Sigmoid colon (tissue), 4 donors: ENCODE measurements around the gene KIR2DL3.

ENCODE experiments used
- EP300 ChIP-seq, 4 donors: sonication (generic); formaldehyde crosslinking; IDR thresholded peaks; one replicate each; pipeline ENCODE4 v1.6.1; 2017; ENCODE audit warnings: antibody characterized with exemption in 4 of 4
- POLR2A ChIP-seq, 2 donors: fragments of 450-650 bp; IDR thresholded peaks; one replicate each; pipeline ENCODE4 v1.6.1; 2016; ENCODE audit warnings: antibody characterized with exemption in 2 of 2, mild to moderate bottlenecking in 2 of 2, moderate library complexity in 2 of 2
- POLR2AphosphoS5 ChIP-seq, 4 donors: sonication (generic); formaldehyde crosslinking; IDR thresholded peaks; one replicate each; pipeline ENCODE4 v1.6.1; 2017; ENCODE audit warnings: antibody characterized with exemption in 4 of 4
- TF ChIP-seq, protein P1 (sequence below), 4 experiments: fragments of 450-650 bp in 3 of 4; fragments of 200-600 bp in 1 of 4; IDR thresholded peaks; one replicate each; pipeline ENCODE4 v1.5.1; 2016 to 2019; ENCODE audit warnings: antibody characterized with exemption in 4 of 4, mild to moderate bottlenecking in 3 of 4, moderate library complexity in 2 of 4

DNA sequence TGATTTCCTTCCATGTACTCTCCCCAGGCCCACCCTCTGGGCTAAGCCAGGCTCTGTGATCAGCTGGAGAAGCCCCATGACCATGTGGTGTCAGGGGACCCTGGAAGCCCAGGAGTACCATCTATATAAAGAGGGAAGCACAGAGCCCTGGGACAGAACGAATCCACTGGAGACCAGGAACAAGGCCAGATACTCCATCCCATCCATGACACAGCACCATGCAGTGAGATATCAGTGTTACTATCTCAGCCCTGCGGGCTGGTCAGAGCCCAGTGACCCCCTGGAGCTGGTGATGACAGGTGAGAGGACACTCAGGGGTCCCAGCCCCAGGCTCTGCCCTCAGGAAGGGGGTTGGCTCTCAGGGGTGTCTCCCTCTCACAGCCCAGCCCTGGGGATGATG is 41.5 kb upstream of the KIR2DL3 start:
- TF ChIP-seq, protein P1, sequence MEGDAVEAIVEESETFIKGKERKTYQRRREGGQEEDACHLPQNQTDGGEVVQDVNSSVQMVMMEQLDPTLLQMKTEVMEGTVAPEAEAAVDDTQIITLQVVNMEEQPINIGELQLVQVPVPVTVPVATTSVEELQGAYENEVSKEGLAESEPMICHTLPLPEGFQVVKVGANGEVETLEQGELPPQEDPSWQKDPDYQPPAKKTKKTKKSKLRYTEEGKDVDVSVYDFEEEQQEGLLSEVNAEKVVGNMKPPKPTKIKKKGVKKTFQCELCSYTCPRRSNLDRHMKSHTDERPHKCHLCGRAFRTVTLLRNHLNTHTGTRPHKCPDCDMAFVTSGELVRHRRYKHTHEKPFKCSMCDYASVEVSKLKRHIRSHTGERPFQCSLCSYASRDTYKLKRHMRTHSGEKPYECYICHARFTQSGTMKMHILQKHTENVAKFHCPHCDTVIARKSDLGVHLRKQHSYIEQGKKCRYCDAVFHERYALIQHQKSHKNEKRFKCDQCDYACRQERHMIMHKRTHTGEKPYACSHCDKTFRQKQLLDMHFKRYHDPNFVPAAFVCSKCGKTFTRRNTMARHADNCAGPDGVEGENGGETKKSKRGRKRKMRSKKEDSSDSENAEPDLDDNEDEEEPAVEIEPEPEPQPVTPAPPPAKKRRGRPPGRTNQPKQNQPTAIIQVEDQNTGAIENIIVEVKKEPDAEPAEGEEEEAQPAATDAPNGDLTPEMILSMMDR (IDR thresholded peaks at IDR 0.05), result no peak
- TF ChIP-seq POLR2A (IDR thresholded peaks at IDR 0.05) (no peak), POLR2AphosphoS5 (IDR thresholded peaks at IDR 0.05) (no peak), EP300 (IDR thresholded peaks at IDR 0.05) (no peak)
